D721Med (cell line): ENCODE results near the gene GLB1L2.

Experiments
- DNase-seq: peaks from one replicate; pipeline ENCODE4 v3.0.0; 2011; ENCODE audit warnings: low spot score; ENCODE audit not compliant: insufficient read length
- FAIRE-seq: peaks from 2 replicates; lab custom pipeline; 2011; peaks lifted over from hg19 to GRCh38; lab: Jason Lieb, UNC
- CTCF ChIP-seq: IDR thresholded peaks from 2 replicates; pipeline ENCODE4 v1.5.1; 2012; ENCODE audit warnings: mild to moderate bottlenecking, control low read depth; ENCODE audit not compliant: insufficient read depth; ENCODE audit errors: missing control alignments

Gene GLB1L2

DNA sequence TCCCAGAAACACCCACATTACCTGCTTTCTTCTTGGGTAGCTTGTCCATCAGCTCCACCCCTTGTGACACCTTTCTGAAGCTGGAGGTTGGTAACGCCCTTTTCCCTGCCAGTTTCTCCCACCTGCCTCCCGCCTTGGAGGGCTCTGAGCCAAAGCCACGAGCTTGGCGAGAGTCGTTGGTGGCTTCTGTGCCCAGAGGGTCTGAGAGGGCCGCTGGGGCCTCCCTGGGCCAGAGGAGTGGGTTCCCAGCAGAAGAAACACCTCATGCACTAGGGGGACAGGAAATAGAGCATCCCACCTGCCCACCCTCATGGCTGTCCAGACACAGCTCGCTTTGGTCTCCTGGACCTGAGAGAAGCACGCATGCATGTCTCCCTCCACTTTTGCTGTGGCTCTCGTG, 42.4 kb downstream of the GLB1L2 start:
- FAIRE-seq (no peak), DNase-seq (no peak)
- no peak for TF ChIP-seq CTCF

GRCh38 chr11:134374891-134375550, 43.2 kb downstream of the GLB1L2 start:
- no peak for TF ChIP-seq CTCF
- DNase-seq = no peak
- no peak for FAIRE-seq

- DNase-seq = no peak
- no peak for FAIRE-seq
Measured at GRCh38 chr11:134376150-134376921, 44.5 kb downstream of the GLB1L2 start.

DNA sequence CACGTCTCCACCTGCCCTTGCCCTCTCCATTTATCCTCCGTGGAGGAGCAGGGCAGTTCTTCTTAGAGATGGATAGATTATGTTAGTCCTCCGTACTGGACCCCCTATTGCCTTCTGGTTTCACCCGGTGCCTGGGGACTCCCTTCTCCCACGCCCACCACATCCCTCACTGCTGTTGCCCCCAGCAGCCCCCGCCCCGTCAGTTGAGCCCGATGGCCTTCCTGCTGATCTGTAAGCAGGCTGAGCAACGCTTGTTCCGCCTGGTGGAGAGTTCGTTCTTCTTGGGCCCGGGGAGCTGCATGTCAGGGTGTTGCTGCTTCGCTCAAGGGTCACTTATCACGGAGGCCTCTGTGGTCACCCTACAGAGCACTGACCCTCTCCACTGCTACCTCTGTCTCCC, 46.1 kb downstream of the GLB1L2 start:
- no peak for TF ChIP-seq CTCF
- FAIRE-seq = no peak
- no peak for DNase-seq

More at GRCh38 chr11:134376150-134376921, 44.5 kb downstream of the GLB1L2 start:
- no peak for TF ChIP-seq CTCF

DNA sequence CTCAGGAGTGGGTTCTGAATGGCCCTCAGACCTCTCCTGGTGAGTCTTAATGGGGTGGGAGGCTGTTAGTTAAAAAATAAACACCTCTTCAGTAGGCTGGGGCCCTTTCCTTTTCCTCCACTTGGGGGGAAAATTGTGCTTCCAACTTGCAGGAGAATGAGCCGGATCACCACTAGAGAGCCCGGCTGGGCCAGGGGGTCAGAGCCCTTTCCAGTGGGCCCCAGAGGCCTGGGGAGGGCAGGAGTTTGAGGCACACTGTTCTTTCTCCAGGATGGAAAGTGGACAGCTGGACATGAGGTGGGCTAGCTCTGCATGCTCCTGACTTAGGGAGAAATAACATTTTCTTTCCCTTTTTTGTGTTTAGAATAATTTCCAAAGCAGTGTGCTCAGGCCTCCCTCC, 47.5 kb downstream of the GLB1L2 start:
- DNase-seq (no peak), FAIRE-seq (no peak)
- TF ChIP-seq CTCF = no peak

GRCh38 chr11:134380229-134380628, 48.4 kb downstream of the GLB1L2 start:
- no peak for TF ChIP-seq CTCF
- no peak for DNase-seq
- no peak for FAIRE-seq

- DNase-seq (no peak), FAIRE-seq (no peak)
- no peak for TF ChIP-seq CTCF
Measured at GRCh38 chr11:134380785-134381184, 49.0 kb downstream of the GLB1L2 start.
